Endothelial cell of umbilical vein (primary cell): ENCODE results near the gene CDC42SE2. TPM values are rescaled to one million over a fixed set of nuclear protein-coding genes. Genes with fewer than 3 reads are reported as not detected.

Experiments used
- BruUV-seq: library from RNA; stranded (reverse); fragments of 400-500 nt; replicated peaks from 2 replicates; lab custom pipeline; 2021; lab: Mats Ljungman, UMichigan
- CTCF ChIA-PET: fragments of 300-600, 350-600 bp; sonication (Branson Sonifier 250); formaldehyde crosslinking; loops from one replicate; lab custom pipeline; 2021; ENCODE audit warnings: antibody characterized with exemption, inconsistent platforms; lab: Charles Lee
- POLR2A ChIA-PET: fragments of 300-600, 350-600 bp; sonication (Branson Sonifier 250); formaldehyde crosslinking; loops from one replicate; lab custom pipeline; 2021; ENCODE audit warnings: antibody characterized with exemption, inconsistent platforms; lab: Charles Lee
- DNase-seq: peaks from one replicate; pipeline ENCODE4 v3.0.0-alpha.2; 2011; ENCODE audit warnings: low read depth, low spot score
- FAIRE-seq: peaks from 2 replicates; lab custom pipeline; 2011; peaks lifted over from hg19 to GRCh38; lab: Jason Lieb, UNC
- H2AFZ ChIP-seq: 2 replicates; pipeline ENCODE4 v1.6.0; 2012; ENCODE audit warnings: low read depth, low read length, control low read depth, inconsistent platforms
- H3K27ac ChIP-seq: 2 replicates; pipeline ENCODE4 v1.5.1; 2011; ENCODE audit warnings: low read depth, mild to moderate bottlenecking, control low read depth, low read length, moderate library complexity; ENCODE audit not compliant: insufficient read depth
- H3K27me3 ChIP-seq, 2 experiments: 2 replicates each; pipeline versions ENCODE4 v1.6.0 to v1.6.1; 2011; ENCODE audit warnings: low read length in 2 of 2, mixed read lengths in 1 of 2; ENCODE audit not compliant: control insufficient read depth in 2 of 2, insufficient read depth in 2 of 2
- H3K36me3 ChIP-seq, 2 experiments: 2 replicates in 1 of 2; 3 replicates in 1 of 2; pipeline ENCODE4 v1.5.1; 2011; ENCODE audit warnings: low read length in 2 of 2, mild to moderate bottlenecking in 1 of 2, moderate library complexity in 1 of 2; ENCODE audit not compliant: control insufficient read depth in 2 of 2, insufficient read depth in 2 of 2; ENCODE audit errors: extremely low read depth in 1 of 2
- H3K4me1 ChIP-seq: 3 replicates; pipeline ENCODE4 v1.5.1; 2011; ENCODE audit warnings: mild to moderate bottlenecking, low read length; ENCODE audit not compliant: control insufficient read depth, insufficient read depth; ENCODE audit errors: extremely low read depth
- H3K4me2 ChIP-seq: 2 replicates; pipeline ENCODE4 v1.6.1; 2011; ENCODE audit warnings: low read length, control low read depth, mixed read lengths; ENCODE audit not compliant: insufficient read depth
- H3K4me3 ChIP-seq, 3 experiments: fragments of 200-600 bp in 1 of 3; sonication (generic), shearing (Covaris generic) in 1 of 3; replicated peaks in 1 of 3; 2 replicates each; pipeline ENCODE4 v1.5.1; 2011 to 2016; ENCODE audit warnings: control low read depth in 3 of 3, low read length in 3 of 3, mild to moderate bottlenecking in 2 of 3, inconsistent platforms in 1 of 3, low read depth in 1 of 3, moderate library complexity in 1 of 3; ENCODE audit not compliant: insufficient read depth in 1 of 3
- H3K79me2 ChIP-seq: 2 replicates; pipeline ENCODE4 v1.6.0; 2012; ENCODE audit warnings: low read length, inconsistent platforms; ENCODE audit not compliant: control insufficient read depth, insufficient read depth
- H3K9ac ChIP-seq: replicated peaks from 2 replicates; pipeline ENCODE3; 2011; ENCODE audit warnings: low read length, control low read depth; ENCODE audit not compliant: insufficient read depth; ENCODE audit errors: extremely low read depth
- H3K9me1 ChIP-seq: replicated peaks from 3 replicates; pipeline ENCODE4 v1.6.0; 2011; ENCODE audit warnings: mild to moderate bottlenecking, low read length; ENCODE audit not compliant: control insufficient read depth, insufficient read depth; ENCODE audit errors: extremely low read depth
- H3K9me3 ChIP-seq: replicated peaks from 2 replicates; pipeline ENCODE4 v1.5.1; 2012; ENCODE audit warnings: low read length, inconsistent platforms; ENCODE audit not compliant: control insufficient read depth, insufficient read depth
- H4K20me1 ChIP-seq: replicated peaks from 2 replicates; pipeline ENCODE3; 2011; ENCODE audit warnings: mild to moderate bottlenecking, low read length; ENCODE audit not compliant: control insufficient read depth, insufficient read depth; ENCODE audit errors: extremely low read depth
- CTCF ChIP-seq, 2 donors: IDR thresholded peaks; 1 replicate in 1 of 2; 2 replicates in 1 of 2; pipeline ENCODE4 v1.5.1; 2011; ENCODE audit warnings: low read length in 2 of 2, mild to moderate bottlenecking in 2 of 2, moderate library complexity in 2 of 2, control low read depth in 1 of 2, inconsistent platforms in 1 of 2, low read depth in 1 of 2; ENCODE audit not compliant: insufficient read depth in 1 of 2; ENCODE audit errors: extremely low read depth in 1 of 2
- EZH2 ChIP-seq: IDR thresholded peaks from 2 replicates; pipeline ENCODE4 v1.6.1; 2012; ENCODE audit warnings: borderline replicate concordance, low read depth, mild to moderate bottlenecking, moderate library complexity, low read length, inconsistent platforms; ENCODE audit not compliant: severe bottlenecking
- FOS ChIP-seq: IDR thresholded peaks from 2 replicates; pipeline ENCODE4 v1.6.1; 2011; ENCODE audit warnings: mild to moderate bottlenecking, low read length, moderate library complexity, borderline replicate concordance; ENCODE audit not compliant: insufficient read depth
- GATA2 ChIP-seq: IDR thresholded peaks from 2 replicates; pipeline ENCODE4 v1.7.0; 2011; ENCODE audit warnings: low read depth, mild to moderate bottlenecking, moderate library complexity, mixed read lengths, low read length; ENCODE audit not compliant: insufficient read length, insufficient read depth
- JUN ChIP-seq: IDR thresholded peaks from 2 replicates; pipeline ENCODE4 v1.6.1; 2011; ENCODE audit warnings: borderline replicate concordance, low read depth; ENCODE audit not compliant: insufficient read length, insufficient read depth
- MAX ChIP-seq: IDR thresholded peaks from 2 replicates; pipeline ENCODE4 v1.6.1; 2011; ENCODE audit not compliant: insufficient read depth, insufficient read length
- MYC ChIP-seq: IDR thresholded peaks from one replicate; pipeline ENCODE4 v1.6.1; 2011; ENCODE audit warnings: mild to moderate bottlenecking, low read depth, low read length
- POLR2A ChIP-seq: IDR thresholded peaks from 2 replicates; pipeline ENCODE4 v1.6.1; 2012; ENCODE audit warnings: low read depth, mild to moderate bottlenecking, control low read depth, low read length
- POLR2AphosphoS5 ChIP-seq: IDR thresholded peaks from 2 replicates; pipeline ENCODE4 v1.6.1; 2012; ENCODE audit warnings: low read depth, mild to moderate bottlenecking, control low read depth, low read length, moderate library complexity; ENCODE audit not compliant: insufficient read depth
- dilution Hi-C: fragments of 300-500 bp; cut with MboI; formaldehyde crosslinking; loops from one replicate; pipeline ENCODE4 v1.15.0; 2019; ENCODE audit warnings: low sequenced_read_pairs; ENCODE audit not compliant: extremely low pct_ligation_motif_present
- intact Hi-C: fragments of 100-400 bp; cut with micrococcal nuclease; formaldehyde crosslinking; loops from one replicate; pipeline ENCODE4 v1.10.0; 2022
- polyA plus RNA-seq, 4 experiments: library from polyadenylated mRNA; depleted of rRNA in 3 of 4; stranded (reverse) in 3 of 4; unstranded in 1 of 4; fragments of >200 nt; gene quantifications; 2 replicates each; pipeline versions ENCODE4 v1.2.1 to v1.2.3, GENCODE V29; 2011 to 2012; ENCODE audit warnings: missing spikeins in 1 of 4
- total RNA-seq: library from RNA; stranded (reverse); gene quantifications from 2 replicates; pipeline ENCODE4 v1.2.3, GENCODE V29; 2021

Gene CDC42SE2
- total and polyA plus RNA-seq, 2 donors (not counting 3 experiments of a cell fraction or from before 2014, with no cell fraction given) = 14.7 to 21.9 TPM

- CTCF ChIA-PET = interaction anchor here (1.5 to 2.0 kb wide), 2 partner anchors 10 to 11 kb away, joined by 3 to 7 read pairs; no protein-coding TSS in a partner anchor
Measured at GRCh38 chr5:131367219-131367860, 103.5 kb downstream of the CDC42SE2 start.

More at GRCh38 chr5:131367219-131367860, 103.5 kb downstream of the CDC42SE2 start:
- no peak overlapping the region for H3K4me2 ChIP-seq
- H3K9ac ChIP-seq = no peak overlapping the region
- peaks cover 9% of the 10 kb centered on the region for H3K79me2 ChIP-seq
- no TSS peak for BruUV-seq
- no peaks in the 10 kb centered on the region for H3K9me1 ChIP-seq
- H3K4me1 ChIP-seq = no peaks in the 10 kb centered on the region
- no peaks in the 10 kb centered on the region for H3K9me3 ChIP-seq
- H3K36me3 ChIP-seq = no peaks in the 10 kb centered on the region
- H3K27ac ChIP-seq = no peak overlapping the region
- dilution Hi-C loops (no loop called here), intact Hi-C loops (no loop called here)
- no peak overlapping the region for H3K4me3 ChIP-seq
- TF ChIP-seq MAX (no peak), EZH2 (no peak), POLR2A (no peak), GATA2 (no peak), CTCF (IDR thresholded peaks at IDR 0.05; ENCODE audit: extremely low read depth in 1 of 2, insufficient read depth in 1 of 2, low read depth in 1 of 2, low read length in 2 of 2) (no peak), MYC (no peak), POLR2AphosphoS5 (no peak), FOS (no peak), JUN (no peak)
- no peak overlapping the region for H2AFZ ChIP-seq
- DNase-seq (no peak), FAIRE-seq (no peak)
- no peaks in the 10 kb centered on the region for H4K20me1 ChIP-seq
- H3K27me3 ChIP-seq = no peaks in the 10 kb centered on the region
- POLR2A ChIA-PET = no interaction called here
